Lung (tissue), 12 donors: Measurements from ENCODE around the gene SDF4. TPM values are rescaled to one million over a fixed set of nuclear protein-coding genes. Genes with fewer than 3 reads are reported as not detected.
A peak's percentile ranks its signal among the peaks of the same experiment; 100 is the strongest.

Source experiments
- ATAC-seq: fragments of 200-7000 bp; cut with Tn5 transposase; one replicate; pipeline ENCODE4 v1.9.1; 2020; ENCODE audit warnings: moderate number of reproducible peaks; ENCODE audit not compliant: insufficient read depth, low FRiP score
- DNase-seq, 3 donors: peaks; one replicate each; pipeline ENCODE4 v3.0.0-alpha.2; 2013 to 2017
- H3K27ac ChIP-seq, 2 donors: one replicate each; pipeline ENCODE4 v1.5.1; 2013; ENCODE audit warnings: mild to moderate bottlenecking in 2 of 2, moderate library complexity in 2 of 2, control low read depth in 1 of 2, inconsistent platforms in 1 of 2, low read depth in 1 of 2, low read length in 1 of 2
- H3K27me3 ChIP-seq, 3 donors: one replicate each; pipeline ENCODE4 v1.5.1; 2013; ENCODE audit warnings: low read length in 2 of 3; ENCODE audit not compliant: control insufficient read depth in 3 of 3, insufficient read depth in 3 of 3
- H3K36me3 ChIP-seq, 4 donors: one replicate each; pipeline ENCODE4 v1.5.1; 2013; ENCODE audit warnings: low read length in 4 of 4, mild to moderate bottlenecking in 1 of 4, moderate library complexity in 1 of 4; ENCODE audit not compliant: control insufficient read depth in 4 of 4, insufficient read depth in 4 of 4
- H3K4me1 ChIP-seq, 5 donors: one replicate each; pipeline ENCODE4 v1.5.1; 2013; ENCODE audit warnings: low read length in 5 of 5, mild to moderate bottlenecking in 2 of 5, moderate library complexity in 1 of 5; ENCODE audit not compliant: control insufficient read depth in 5 of 5, insufficient read depth in 5 of 5
- H3K4me3 ChIP-seq: one replicate; pipeline ENCODE4 v1.5.1; 2013; ENCODE audit warnings: mild to moderate bottlenecking, control low read depth, moderate library complexity
- H3K9ac ChIP-seq, 2 donors: one replicate each; pipeline ENCODE4 v1.5.1; 2013; ENCODE audit warnings: low read length in 2 of 2, control low read depth in 1 of 2; ENCODE audit not compliant: insufficient read depth in 1 of 2
- H3K9me3 ChIP-seq, 4 donors: one replicate each; pipeline ENCODE4 v1.5.1; 2013; ENCODE audit warnings: low read length in 3 of 4, mild to moderate bottlenecking in 1 of 4, moderate library complexity in 1 of 4; ENCODE audit not compliant: control insufficient read depth in 4 of 4, insufficient read depth in 3 of 4
- CTCF ChIP-seq: IDR thresholded peaks from 2 replicates; pipeline ENCODE4 v1.5.1; 2012; ENCODE audit warnings: mild to moderate bottlenecking; ENCODE audit errors: control extremely low read depth, extremely low read depth
- WGBS, 2 donors: extraction: QIAGEN DNeasy Blood & Tissue Kit; methylation state at CpG; one replicate each; pipeline ENCODE4 v1.1.7; 2013; 5-methylcytosine and 5-hydroxymethylcytosine counted together
- polyA plus RNA-seq, 2 donors: library from polyadenylated mRNA; stranded (reverse); fragments of 200-250 nt; gene quantifications; one replicate each; pipeline ENCODE4 v1.2.1, GENCODE V29; 2013
- total RNA-seq, 2 donors: library from RNA; depleted of rRNA in 1 of 2; stranded (reverse); fragments of >200 nt in 1 of 2; gene quantifications; one replicate each; pipeline ENCODE4 v1.2.1, GENCODE V29; 2014 to 2021
- donor health status: control.
- donor health status: control.
- donor health status: Bipolar disorder and iron deficiency.
- donor health status: healthy.
- donor health status: DM: yes; HTN: yes; CAD: no.

SDF4 gene
- total and polyA plus RNA-seq, 4 donors, result 65.7 to 189 (median 143) TPM

GRCh38 chr1:1171161-1171545, 60.6 kb downstream of the SDF4 start:
- Histone ChIP-seq H3K4me3 (no peak overlapping the region), H3K36me3 (no peaks in the 10 kb centered on the region), H3K27me3 (peaks cover 4 to 18% (median 9%) of the 10 kb centered on the region in 3 donors), H3K9ac (no peak overlapping the region), H3K4me1 (peaks cover 0 to 6% (median 0%) of the 10 kb centered on the region in 5 donors), H3K9me3 (peaks cover 0 to 10% (median 0%) of the 10 kb centered on the region in 4 donors), H3K27ac (no peak overlapping the region)
- DNase-seq, result peak in 1 of 3 donors; percentile 10
- WGBS, 2 donors, result 79 to 87% methylated on average over 12 of the region's 12 CpGs
- no peak for ATAC-seq
- TF ChIP-seq CTCF, result no peak

- ATAC-seq, result no peak
- Histone ChIP-seq H3K27ac (no peak overlapping the region), H3K27me3 (peaks cover 4 to 14% (median 9%) of the 10 kb centered on the region in 3 donors), H3K9me3 (peaks cover 0 to 5% (median 0%) of the 10 kb centered on the region in 4 donors), H3K4me3 (no peak overlapping the region), H3K36me3 (no peaks in the 10 kb centered on the region), H3K4me1 (peaks cover 0 to 8% (median 0%) of the 10 kb centered on the region in 5 donors), H3K9ac (no peak overlapping the region)
- WGBS, 2 donors, result 56 to 57% methylated on average over 25 to 26 of the region's 26 CpGs
- peak in 1 of 3 donors; percentile 4 for DNase-seq
- no peak for TF ChIP-seq CTCF
These were observed 61.3 kb downstream of the SDF4 start for GRCh38 chr1:1170215-1171091.

- Histone ChIP-seq H3K4me3 (no peak overlapping the region), H3K27ac (no peak overlapping the region), H3K36me3 (no peaks in the 10 kb centered on the region), H3K9me3 (peaks cover 0 to 3% (median 0%) of the 10 kb centered on the region in 4 donors), H3K4me1 (peaks cover 0 to 12% (median 0%) of the 10 kb centered on the region in 5 donors), H3K9ac (no peak overlapping the region), H3K27me3 (peaks cover 4 to 13% (median 9%) of the 10 kb centered on the region in 3 donors)
- DNase-seq, result peak in 1 of 3 donors; percentile 6
- TF ChIP-seq CTCF, result no peak
- WGBS, 2 donors, result 73 to 76% methylated on average over 32 of the region's 32 CpGs
- no peak for ATAC-seq
These were observed 62.2 kb downstream of the SDF4 start for GRCh38 chr1:1169429-1170214.
